HepG2 (cell line): ENCODE results near the gene STAG3. TPM values are rescaled to one million over a fixed set of nuclear protein-coding genes. Genes with fewer than 3 reads are reported as not detected.

ENCODE experiments used
- ARID4A ChIP-seq: sonication (generic); formaldehyde crosslinking; IDR thresholded peaks from 2 replicates; pipeline ENCODE4 v1.5.0; 2020; ENCODE audit warnings: mild to moderate bottlenecking, missing genetic modification reagents, borderline replicate concordance
- ARNT2 ChIP-seq: sonication (generic); formaldehyde crosslinking; IDR thresholded peaks from 2 replicates; pipeline ENCODE4 v1.8.0; 2022; ENCODE audit warnings: mild to moderate bottlenecking, low read depth, missing genetic modification reagents, moderate library complexity
- FOSL1 ChIP-seq: sonication (generic); formaldehyde crosslinking; IDR thresholded peaks from 2 replicates; pipeline ENCODE4 v1.9.0; 2021; ENCODE audit warnings: missing genetic modification reagents, borderline replicate concordance
- HIVEP1 ChIP-seq: sonication (generic); formaldehyde crosslinking; IDR thresholded peaks from 2 replicates; pipeline ENCODE4 v1.4.0; 2020; ENCODE audit warnings: mild to moderate bottlenecking, missing genetic modification reagents
- KDM5B ChIP-seq: sonication (generic); formaldehyde crosslinking; IDR thresholded peaks from 2 replicates; pipeline ENCODE4 v1.4.0; 2020; ENCODE audit warnings: missing genetic modification reagents, mild to moderate bottlenecking, borderline replicate concordance
- KLF12 ChIP-seq: sonication (generic); formaldehyde crosslinking; IDR thresholded peaks from 2 replicates; pipeline ENCODE4 v1.4.0; 2020; ENCODE audit warnings: missing genetic modification reagents, borderline replicate concordance
- NR1H2 ChIP-seq: sonication (generic); formaldehyde crosslinking; IDR thresholded peaks from 2 replicates; pipeline ENCODE4 v1.8.1; 2022; ENCODE audit warnings: low read depth, missing genetic modification reagents, borderline replicate concordance
- NRL ChIP-seq: sonication (generic); formaldehyde crosslinking; IDR thresholded peaks from 2 replicates; pipeline ENCODE4 v1.5.0; 2020; ENCODE audit warnings: missing genetic modification reagents, mild to moderate bottlenecking, moderate library complexity, borderline replicate concordance
- PRMT3 ChIP-seq: sonication (generic); formaldehyde crosslinking; IDR thresholded peaks from 2 replicates; pipeline ENCODE4 v1.8.1; 2022; ENCODE audit warnings: low read depth, mild to moderate bottlenecking, moderate library complexity, missing genetic modification reagents, borderline replicate concordance
- ZNF225 ChIP-seq: sonication (generic); formaldehyde crosslinking; IDR thresholded peaks from 2 replicates; pipeline ENCODE4 v1.4.0; 2020; ENCODE audit warnings: mild to moderate bottlenecking, missing genetic modification reagents
- ZNF501 ChIP-seq: sonication (generic); formaldehyde crosslinking; IDR thresholded peaks from 2 replicates; pipeline ENCODE4 v1.5.1; 2020; ENCODE audit warnings: mild to moderate bottlenecking, moderate library complexity, missing genetic modification reagents
- ZNF512 ChIP-seq: sonication (generic); formaldehyde crosslinking; IDR thresholded peaks from 2 replicates; pipeline ENCODE4 v1.4.0; 2020; ENCODE audit warnings: mild to moderate bottlenecking, missing genetic modification reagents
- polyA plus RNA-seq, 8 experiments: library from polyadenylated mRNA; depleted of rRNA in 3 of 8; stranded (reverse) in 7 of 8; unstranded in 1 of 8; fragments of >200 nt; fragmentation: Illumina TruSeq in 4 of 8; extraction: Trizol in 4 of 8; gene quantifications; 2 replicates each; pipeline versions ENCODE4 v1.2.1 to v1.2.3, GENCODE V29; 2011 to 2016; ENCODE audit warnings: low read depth in 4 of 8, missing spikeins in 1 of 8, mixed read lengths in 1 of 8; ENCODE audit not compliant: insufficient read depth in 1 of 8
- total RNA-seq, 5 experiments: library from RNA; depleted of rRNA; stranded (reverse); fragments of >200 nt; fragmentation: Illumina TruSeq; extraction: Trizol; gene quantifications; 2 replicates each; pipeline ENCODE4 v1.2.3, GENCODE V29; 2016; ENCODE audit warnings: low read depth in 1 of 5
- TF ChIP-seq, protein P1 (sequence below): sonication (generic); formaldehyde crosslinking; IDR thresholded peaks from 2 replicates; pipeline ENCODE4 v1.4.0; 2020; ENCODE audit warnings: mild to moderate bottlenecking, missing genetic modification reagents
- TF ChIP-seq, protein P2 (sequence below): sonication (generic); formaldehyde crosslinking; IDR thresholded peaks from 2 replicates; pipeline ENCODE4 v1.5.0; 2020; ENCODE audit warnings: missing genetic modification reagents, mild to moderate bottlenecking, borderline replicate concordance
- TF ChIP-seq, protein P3 (sequence below): IDR thresholded peaks from 2 replicates; pipeline ENCODE4 v1.6.1; 2018; ENCODE audit warnings: missing genetic modification reagents

STAG3 gene
- total and polyA plus RNA-seq, 2 of the 13 experiments (the other 11 are each of a cell fraction or from before 2014, with no cell fraction given): 0.09 to 0.33 TPM

- 0 out of 2 replicates have a peak, but pooled peaks have one; percentile 41 for TF ChIP-seq ARNT2 (CRISPR knock-in tag)
- no peak for TF ChIP-seq FOSL1 (CRISPR knock-in tag)
- TF ChIP-seq KLF12 (CRISPR knock-in tag): no peak
- TF ChIP-seq HIVEP1: peak; percentile 52; the same call in 1 of the 2 replicates
- 0 out of 2 replicates have a peak, but pooled peaks have one; percentile 42 for TF ChIP-seq NRL (CRISPR knock-in tag)
- TF ChIP-seq ARID4A (CRISPR knock-in tag): peak; percentile 45; the same call in 1 of the 2 replicates
- TF ChIP-seq NR1H2: 0 out of 2 replicates have a peak, but pooled peaks have one; percentile 45
- no peak for TF ChIP-seq ZNF501 (CRISPR knock-in tag)
- TF ChIP-seq, protein P1, sequence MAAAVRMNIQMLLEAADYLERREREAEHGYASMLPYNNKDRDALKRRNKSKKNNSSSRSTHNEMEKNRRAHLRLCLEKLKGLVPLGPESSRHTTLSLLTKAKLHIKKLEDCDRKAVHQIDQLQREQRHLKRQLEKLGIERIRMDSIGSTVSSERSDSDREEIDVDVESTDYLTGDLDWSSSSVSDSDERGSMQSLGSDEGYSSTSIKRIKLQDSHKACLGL (CRISPR knock-in tag): peak; percentile 53; the same call in 1 of the 2 replicates
- TF ChIP-seq ZNF225: peak; percentile 67; the same call in 1 of the 2 replicates
- TF ChIP-seq, protein P2, sequence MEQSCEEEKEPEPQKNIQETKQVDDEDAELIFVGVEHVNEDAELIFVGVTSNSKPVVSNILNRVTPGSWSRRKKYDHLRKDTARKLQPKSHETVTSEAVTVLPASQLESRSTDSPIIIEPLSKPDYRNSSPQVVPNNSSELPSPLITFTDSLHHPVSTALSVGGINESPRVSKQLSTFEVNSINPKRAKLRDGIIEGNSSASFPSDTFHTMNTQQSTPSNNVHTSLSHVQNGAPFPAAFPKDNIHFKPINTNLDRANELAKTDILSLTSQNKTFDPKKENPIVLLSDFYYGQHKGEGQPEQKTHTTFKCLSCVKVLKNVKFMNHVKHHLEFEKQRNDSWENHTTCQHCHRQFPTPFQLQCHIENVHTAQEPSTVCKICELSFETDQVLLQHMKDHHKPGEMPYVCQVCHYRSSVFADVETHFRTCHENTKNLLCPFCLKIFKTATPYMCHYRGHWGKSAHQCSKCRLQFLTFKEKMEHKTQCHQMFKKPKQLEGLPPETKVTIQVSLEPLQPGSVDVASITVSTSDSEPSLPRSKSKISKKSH: 0 out of 2 replicates have a peak, but pooled peaks have one; percentile 41
- TF ChIP-seq, protein P3, sequence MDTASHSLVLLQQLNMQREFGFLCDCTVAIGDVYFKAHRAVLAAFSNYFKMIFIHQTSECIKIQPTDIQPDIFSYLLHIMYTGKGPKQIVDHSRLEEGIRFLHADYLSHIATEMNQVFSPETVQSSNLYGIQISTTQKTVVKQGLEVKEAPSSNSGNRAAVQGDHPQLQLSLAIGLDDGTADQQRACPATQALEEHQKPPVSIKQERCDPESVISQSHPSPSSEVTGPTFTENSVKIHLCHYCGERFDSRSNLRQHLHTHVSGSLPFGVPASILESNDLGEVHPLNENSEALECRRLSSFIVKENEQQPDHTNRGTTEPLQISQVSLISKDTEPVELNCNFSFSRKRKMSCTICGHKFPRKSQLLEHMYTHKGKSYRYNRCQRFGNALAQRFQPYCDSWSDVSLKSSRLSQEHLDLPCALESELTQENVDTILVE: no peak
- TF ChIP-seq PRMT3: no peak
- TF ChIP-seq ZNF512 (CRISPR knock-in tag): peak; percentile 77; the same call in 1 of the 2 replicates
- TF ChIP-seq KDM5B (CRISPR knock-in tag): peak; percentile 83; the same call in 1 of the 2 replicates
Observed at GRCh38 chr7:100177045-100178001, at the start of gene STAG3, which contains the start of gene GPC2 (continued).
